HEK293T (cell line): ENCODE measurements around the gene ZSCAN10.

Experiments used
- ARNT ChIP-seq: fragments of 450-650 bp; IDR thresholded peaks from 2 replicates; pipeline ENCODE4 v1.6.1; 2017; ENCODE audit warnings: mild to moderate bottlenecking
- ELF4 ChIP-seq: fragments of 450-650 bp; IDR thresholded peaks from 2 replicates; pipeline ENCODE4 v1.6.1; 2017; ENCODE audit warnings: antibody characterized with exemption
- FOXM1 ChIP-seq: fragments of 450-650 bp; IDR thresholded peaks from 2 replicates; pipeline ENCODE4 v1.6.1; 2017; ENCODE audit warnings: mild to moderate bottlenecking, borderline replicate concordance
- NFRKB ChIP-seq: fragments of 450-650 bp; IDR thresholded peaks from 2 replicates; pipeline ENCODE4 v1.6.1; 2016; ENCODE audit warnings: mild to moderate bottlenecking, moderate library complexity
- TARDBP ChIP-seq: fragments of 450-650 bp; IDR thresholded peaks from 2 replicates; pipeline ENCODE4 v1.6.1; 2016

GRCh38 chr16:3106205-3106928, 7.3 kb upstream of the ZSCAN10 start:
- TF ChIP-seq FOXM1, result no peak
- no peak; the same call in 1 of the 2 replicates for TF ChIP-seq ELF4
- TF ChIP-seq TARDBP, result no peak
- TF ChIP-seq NFRKB, result no peak
- no peak for TF ChIP-seq ARNT
